ENCODE measurements around the gene SLC17A1. TPM values are rescaled to one million over a fixed set of nuclear protein-coding genes. Genes with fewer than 3 reads are reported as not detected.

SLC17A1 gene
- total RNA-seq, 1 donor from 2014 or later, result not detected

GRCh38 chr6:25756382-25757363, 75.2 kb downstream of the SLC17A1 start:
- Histone ChIP-seq H3K27ac (replicated peaks) (no peak overlapping the region), H3K4me1 (no peaks in the 10 kb centered on the region), H3K27me3 (ENCODE audit: low read depth) (peaks cover 19% of the 10 kb centered on the region), H3K4me3 (no peak overlapping the region), H3K9me3 (replicated peaks) (no peaks in the 10 kb centered on the region), H3K36me3 (no peaks in the 10 kb centered on the region)
- DNase-seq, result no peak
- no peak for TF ChIP-seq CTCF (IDR thresholded peaks at IDR 0.05; ENCODE audit: borderline replicate concordance)
- intact Hi-C loops (cut with micrococcal nuclease), result no loop called here

- intact Hi-C loops (cut with micrococcal nuclease), result no loop called here
- H3K27ac ChIP-seq (replicated peaks), result no peak overlapping the region
- H3K27me3 ChIP-seq (ENCODE audit: low read depth), result peaks cover 18% of the 10 kb centered on the region
- DNase-seq, result no peak
- no peak for TF ChIP-seq CTCF (IDR thresholded peaks at IDR 0.05; ENCODE audit: borderline replicate concordance)
- no peak overlapping the region for H3K4me3 ChIP-seq
- H3K9me3 ChIP-seq (replicated peaks), result no peaks in the 10 kb centered on the region
- H3K4me1 ChIP-seq, result no peaks in the 10 kb centered on the region
- H3K36me3 ChIP-seq, result no peaks in the 10 kb centered on the region
Measured at GRCh38 chr6:25755483-25755882, 76.4 kb downstream of the SLC17A1 start.

- Histone ChIP-seq H3K4me1 (no peaks in the 10 kb centered on the region), H3K9me3 (replicated peaks) (no peaks in the 10 kb centered on the region), H3K27me3 (ENCODE audit: low read depth) (peaks cover 18% of the 10 kb centered on the region), H3K27ac (replicated peaks) (no peak within 1 kb of the TSS), H3K36me3 (no peaks in the 10 kb centered on the region), H3K4me3 (no peak within 1 kb of the TSS)
- no peak for TF ChIP-seq CTCF (IDR thresholded peaks at IDR 0.05; ENCODE audit: borderline replicate concordance)
- intact Hi-C loops (cut with micrococcal nuclease), result no loop called here
- no peak for DNase-seq
Measured at GRCh38 chr6:25754535-25754934, 77.3 kb downstream of the SLC17A1 start, which contains the start of gene SLC17A4. TSS of gene SLC17A4 (plus strand) at chr6:25754742. CDS start at chr6:25761963, 7,221 bp downstream.

GRCh38 chr6:25753079-25753478, 78.8 kb downstream of the SLC17A1 start:
- TF ChIP-seq CTCF (IDR thresholded peaks at IDR 0.05; ENCODE audit: borderline replicate concordance), result no peak
- Histone ChIP-seq H3K36me3 (no peaks in the 10 kb centered on the region), H3K4me3 (no peak overlapping the region), H3K4me1 (no peaks in the 10 kb centered on the region), H3K27ac (replicated peaks) (no peak overlapping the region), H3K9me3 (replicated peaks) (no peaks in the 10 kb centered on the region), H3K27me3 (ENCODE audit: low read depth) (peaks cover 16% of the 10 kb centered on the region)
- intact Hi-C loops (cut with micrococcal nuclease), result no loop called here
- DNase-seq, result no peak

GRCh38 chr6:25750906-25751305, 80.9 kb downstream of the SLC17A1 start:
- Histone ChIP-seq H3K4me3 (no peak overlapping the region), H3K27ac (replicated peaks) (no peak overlapping the region), H3K27me3 (ENCODE audit: low read depth) (no peaks in the 10 kb centered on the region), H3K4me1 (no peaks in the 10 kb centered on the region), H3K9me3 (replicated peaks) (no peaks in the 10 kb centered on the region), H3K36me3 (no peaks in the 10 kb centered on the region)
- DNase-seq, result no peak
- TF ChIP-seq CTCF (IDR thresholded peaks at IDR 0.05; ENCODE audit: borderline replicate concordance), result no peak
- intact Hi-C loops (cut with micrococcal nuclease), result no loop called here
